GM23338 (cell line): ENCODE measurements around the gene ERP44. TPM values are rescaled to one million over a fixed set of nuclear protein-coding genes. Genes with fewer than 3 reads are reported as not detected.

Experiments used
- ATAC-seq: fragments of 200-7000 bp; cut with Tn5 transposase; 3 replicates; pipeline ENCODE4 v1.9.1; 2020
- DNase-seq: peaks from one replicate; pipeline ENCODE4 v3.0.0-alpha.2; 2015; ENCODE audit warnings: low spot score
- H2AFZ ChIP-seq: fragments of 200-600 bp; sonication (generic); 2 replicates; pipeline ENCODE4 v1.8.0; 2016; ENCODE audit warnings: antibody characterized with exemption, mild to moderate bottlenecking, moderate library complexity
- H3F3A ChIP-seq: fragments of 200-600 bp; sonication (generic); replicated peaks from 2 replicates; pipeline ENCODE4 v1.8.0; 2017; ENCODE audit warnings: antibody characterized with exemption, mixed run types, low read depth
- H3K27ac ChIP-seq: fragments of 200-600 bp; sonication (generic); 2 replicates; pipeline ENCODE4 v1.6.1; 2016; ENCODE audit warnings: low read depth
- H3K27me3 ChIP-seq: fragments of 200-600 bp; sonication (generic); 2 replicates; pipeline ENCODE4 v1.8.0; 2016; ENCODE audit warnings: mild to moderate bottlenecking, mixed run types, moderate library complexity; ENCODE audit not compliant: insufficient read depth
- H3K36me3 ChIP-seq: fragments of 200-600 bp; sonication (generic); 2 replicates; pipeline ENCODE4 v1.8.0; 2016; ENCODE audit warnings: mild to moderate bottlenecking; ENCODE audit not compliant: insufficient read depth
- H3K4me1 ChIP-seq: fragments of 200-600 bp; sonication (generic); 2 replicates; pipeline ENCODE4 v1.8.0; 2016; ENCODE audit warnings: mild to moderate bottlenecking, moderate library complexity; ENCODE audit not compliant: insufficient read depth
- H3K4me2 ChIP-seq: fragments of 200-600 bp; sonication (generic); 2 replicates; pipeline ENCODE4 v1.7.1; 2017; ENCODE audit warnings: mixed run types
- H3K4me3 ChIP-seq: fragments of 200-600 bp; sonication (generic); 2 replicates; pipeline ENCODE4 v1.6.1; 2016; ENCODE audit warnings: mixed run types
- H3K79me2 ChIP-seq: fragments of 200-600 bp; sonication (generic); replicated peaks from 2 replicates; pipeline ENCODE4 v1.8.0; 2017; ENCODE audit warnings: mild to moderate bottlenecking; ENCODE audit not compliant: insufficient read depth
- H3K9me2 ChIP-seq: fragments of 200-600 bp; sonication (generic); 2 replicates; pipeline ENCODE4 v1.8.0; 2017; ENCODE audit not compliant: insufficient read depth
- H4K20me1 ChIP-seq: fragments of 200-600 bp; sonication (generic); replicated peaks from 2 replicates; pipeline ENCODE4 v1.8.0; 2017; ENCODE audit warnings: mild to moderate bottlenecking; ENCODE audit not compliant: insufficient read depth
- H3K27ac Mint-ChIP-seq: 2 replicates; pipeline ENCODE4 v1.8.0; 2020; ENCODE audit warnings: inconsistent platforms, mild to moderate bottlenecking, moderate library complexity, mixed read lengths
- H3K27me3 Mint-ChIP-seq: 3 replicates; pipeline ENCODE4 v1.8.0; 2022; ENCODE audit warnings: low read depth, mild to moderate bottlenecking, moderate library complexity, mixed read lengths, inconsistent platforms; ENCODE audit not compliant: insufficient read depth, poor library complexity
- H3K36me3 Mint-ChIP-seq: 3 replicates; pipeline ENCODE4 v1.8.0; 2021; ENCODE audit warnings: low read depth, mild to moderate bottlenecking, inconsistent platforms, moderate library complexity, mixed read lengths
- H3K4me1 Mint-ChIP-seq: 3 replicates; pipeline ENCODE4 v1.8.0; 2020; ENCODE audit warnings: mild to moderate bottlenecking, inconsistent platforms, mixed read lengths
- H3K4me3 Mint-ChIP-seq: 3 replicates; pipeline ENCODE4 v1.8.0; 2021; ENCODE audit warnings: moderate library complexity, mild to moderate bottlenecking, inconsistent platforms, mixed read lengths
- H3K9me3 Mint-ChIP-seq: 3 replicates; pipeline ENCODE4 v1.8.0; 2020; ENCODE audit warnings: moderate library complexity, mild to moderate bottlenecking, inconsistent platforms, mixed read lengths
- CREB1 ChIP-seq: fragments of 250-450 bp; sonication (Bioruptor Pico); IDR thresholded peaks from 2 replicates; pipeline ENCODE4 v1.5.0; 2020; ENCODE audit warnings: low read depth, mild to moderate bottlenecking, moderate library complexity
- JUNB ChIP-seq: IDR thresholded peaks from one replicate; pipeline ENCODE4 v1.6.1; 2016; ENCODE audit warnings: antibody characterized with exemption; ENCODE audit not compliant: unreplicated experiment
- NANOG ChIP-seq: IDR thresholded peaks from 2 replicates; pipeline ENCODE4 v1.6.1; 2016; ENCODE audit warnings: antibody characterized with exemption, borderline replicate concordance
- POLR2AphosphoS5 ChIP-seq: IDR thresholded peaks from 2 replicates; pipeline ENCODE4 v1.6.1; 2016; ENCODE audit warnings: antibody characterized with exemption, low read depth
- STAT1 ChIP-seq: IDR thresholded peaks from one replicate; pipeline ENCODE4 v1.6.1; 2016; ENCODE audit warnings: antibody characterized with exemption; ENCODE audit not compliant: unreplicated experiment
- ZNF114 ChIP-seq: fragments of 250-450 bp; sonication (Bioruptor Pico); IDR thresholded peaks from 2 replicates; pipeline ENCODE4 v1.5.0; 2020; ENCODE audit warnings: mild to moderate bottlenecking, moderate library complexity
- ZNF331 ChIP-seq: fragments of 250-450 bp; sonication (Bioruptor Pico); IDR thresholded peaks from 2 replicates; pipeline ENCODE4 v1.5.0; 2020; ENCODE audit warnings: low read depth, mild to moderate bottlenecking, moderate library complexity
- ZNF462 ChIP-seq: fragments of 250-450 bp; sonication (Bioruptor Pico); IDR thresholded peaks from 2 replicates; pipeline ENCODE4 v1.5.0; 2020; ENCODE audit warnings: mild to moderate bottlenecking, moderate library complexity
- polyA plus RNA-seq: library from polyadenylated mRNA; unstranded; fragments of >200 nt; fragmentation: Nextera tagmentation; extraction: Ambion mirVana; gene quantifications from 2 replicates; pipeline ENCODE4 v1.2.1, GENCODE V29; 2016
- total RNA-seq: library from RNA; depleted of rRNA; stranded (reverse); fragments of >200 nt; shearing (Covaris generic); gene quantifications from 2 replicates; pipeline ENCODE4 v1.2.3, GENCODE V29; 2014
- TF ChIP-seq, protein P1 (sequence below), 2 experiments: fragments of 200-600 bp in 1 of 2; sonication (generic) in 1 of 2; conservative IDR thresholded peaks; 2 replicates each; pipeline versions ENCODE4 v1.5.1 to v1.6.1; 2016 to 2017; ENCODE audit warnings: antibody characterized with exemption in 2 of 2, low read depth in 2 of 2, mild to moderate bottlenecking in 2 of 2, moderate library complexity in 1 of 2

ERP44 gene
- total and polyA plus RNA-seq, 2 experiments from 2014 or later = 13.0 to 24.1 TPM

- H3K4me3 ChIP-seq = no peak overlapping the region
- no peak overlapping the region for H3K4me2 ChIP-seq
- H3K27ac ChIP-seq = no peak overlapping the region
- H3K4me1 Mint-ChIP-seq = peaks cover 5% of the 10 kb centered on the region; the same call in 2 of the 3 replicates
- no peaks in the 10 kb centered on the region for H3K79me2 ChIP-seq
- ATAC-seq (no peak), DNase-seq (no peak)
- no peaks in the 10 kb centered on the region for H3K9me2 ChIP-seq
- H4K20me1 ChIP-seq = no peaks in the 10 kb centered on the region
- no peak overlapping the region for H3K27ac Mint-ChIP-seq
- no peak overlapping the region for H2AFZ ChIP-seq
- H3K27me3 Mint-ChIP-seq = no peaks in the 10 kb centered on the region
- H3K36me3 ChIP-seq = no peaks in the 10 kb centered on the region
- no peak for TF ChIP-seq CREB1
- no peak for TF ChIP-seq ZNF114 (CRISPR knock-in tag)
- no peak for TF ChIP-seq NANOG
- no peak for TF ChIP-seq ZNF331
- no peak for TF ChIP-seq ZNF462 (CRISPR knock-in tag)
- no peak for TF ChIP-seq POLR2AphosphoS5
- TF ChIP-seq STAT1 = no peak
- H3K9me3 Mint-ChIP-seq = no peaks in the 10 kb centered on the region
- H3K4me1 ChIP-seq = peaks cover 5% of the 10 kb centered on the region; the same call in 1 of the 2 replicates
- H3K27me3 ChIP-seq = no peaks in the 10 kb centered on the region
- no peaks in the 10 kb centered on the region; the same call in 2 of the 3 replicates for H3K36me3 Mint-ChIP-seq
- no peak overlapping the region for H3K4me3 Mint-ChIP-seq
- no peaks in the 10 kb centered on the region for H3F3A ChIP-seq
Observed at GRCh38 chr9:100125236-100125635, 26.4 kb upstream of the ERP44 start.

GRCh38 chr9:100120286-100120685 lies 21.5 kb upstream of the ERP44 start:
- ATAC-seq (no peak), DNase-seq (no peak)
- H3K27ac ChIP-seq = no peak overlapping the region
- Mint-ChIP-seq H3K4me1 (no peaks in the 10 kb centered on the region), H3K9me3 (no peaks in the 10 kb centered on the region), H3K4me3 (no peak overlapping the region), H3K27me3 (no peaks in the 10 kb centered on the region), H3K36me3 (peaks cover 4% of the 10 kb centered on the region; the same call in 1 of the 3 replicates), H3K27ac (no peak overlapping the region)
- H3K36me3 ChIP-seq = no peaks in the 10 kb centered on the region
- H3K27me3 ChIP-seq = no peaks in the 10 kb centered on the region
- no peaks in the 10 kb centered on the region for H4K20me1 ChIP-seq
- H2AFZ ChIP-seq = no peak overlapping the region
- H3F3A ChIP-seq = no peaks in the 10 kb centered on the region
- H3K79me2 ChIP-seq = no peaks in the 10 kb centered on the region
- H3K4me2 ChIP-seq = no peak overlapping the region
- H3K4me3 ChIP-seq = no peak overlapping the region
- no peaks in the 10 kb centered on the region for H3K4me1 ChIP-seq
- H3K9me2 ChIP-seq = no peaks in the 10 kb centered on the region
- TF ChIP-seq STAT1 (no peak), JUNB (no peak), CREB1 (no peak), ZNF331 (no peak), POLR2AphosphoS5 (no peak)
- TF ChIP-seq, protein P1, sequence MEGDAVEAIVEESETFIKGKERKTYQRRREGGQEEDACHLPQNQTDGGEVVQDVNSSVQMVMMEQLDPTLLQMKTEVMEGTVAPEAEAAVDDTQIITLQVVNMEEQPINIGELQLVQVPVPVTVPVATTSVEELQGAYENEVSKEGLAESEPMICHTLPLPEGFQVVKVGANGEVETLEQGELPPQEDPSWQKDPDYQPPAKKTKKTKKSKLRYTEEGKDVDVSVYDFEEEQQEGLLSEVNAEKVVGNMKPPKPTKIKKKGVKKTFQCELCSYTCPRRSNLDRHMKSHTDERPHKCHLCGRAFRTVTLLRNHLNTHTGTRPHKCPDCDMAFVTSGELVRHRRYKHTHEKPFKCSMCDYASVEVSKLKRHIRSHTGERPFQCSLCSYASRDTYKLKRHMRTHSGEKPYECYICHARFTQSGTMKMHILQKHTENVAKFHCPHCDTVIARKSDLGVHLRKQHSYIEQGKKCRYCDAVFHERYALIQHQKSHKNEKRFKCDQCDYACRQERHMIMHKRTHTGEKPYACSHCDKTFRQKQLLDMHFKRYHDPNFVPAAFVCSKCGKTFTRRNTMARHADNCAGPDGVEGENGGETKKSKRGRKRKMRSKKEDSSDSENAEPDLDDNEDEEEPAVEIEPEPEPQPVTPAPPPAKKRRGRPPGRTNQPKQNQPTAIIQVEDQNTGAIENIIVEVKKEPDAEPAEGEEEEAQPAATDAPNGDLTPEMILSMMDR (conservative IDR thresholded peaks at IDR 0.05; ENCODE audit: low read depth in 2 of 2) = no peak
